GM23338 (cell line): ENCODE results near the gene RPS15A. TPM values are rescaled to one million over a fixed set of nuclear protein-coding genes. Genes with fewer than 3 reads are reported as not detected.

Experiments used
- ATAC-seq: fragments of 200-7000 bp; cut with Tn5 transposase; 3 replicates; pipeline ENCODE4 v1.9.1; 2020
- DNase-seq: peaks from one replicate; pipeline ENCODE4 v3.0.0-alpha.2; 2015; ENCODE audit warnings: low spot score
- H2AFZ ChIP-seq: fragments of 200-600 bp; sonication (generic); 2 replicates; pipeline ENCODE4 v1.8.0; 2016; ENCODE audit warnings: antibody characterized with exemption, mild to moderate bottlenecking, moderate library complexity
- H3F3A ChIP-seq: fragments of 200-600 bp; sonication (generic); replicated peaks from 2 replicates; pipeline ENCODE4 v1.8.0; 2017; ENCODE audit warnings: antibody characterized with exemption, mixed run types, low read depth
- H3K27ac ChIP-seq: fragments of 200-600 bp; sonication (generic); 2 replicates; pipeline ENCODE4 v1.6.1; 2016; ENCODE audit warnings: low read depth
- H3K27me3 ChIP-seq: fragments of 200-600 bp; sonication (generic); 2 replicates; pipeline ENCODE4 v1.8.0; 2016; ENCODE audit warnings: mild to moderate bottlenecking, mixed run types, moderate library complexity; ENCODE audit not compliant: insufficient read depth
- H3K36me3 ChIP-seq: fragments of 200-600 bp; sonication (generic); 2 replicates; pipeline ENCODE4 v1.8.0; 2016; ENCODE audit warnings: mild to moderate bottlenecking; ENCODE audit not compliant: insufficient read depth
- H3K4me1 ChIP-seq: fragments of 200-600 bp; sonication (generic); 2 replicates; pipeline ENCODE4 v1.8.0; 2016; ENCODE audit warnings: mild to moderate bottlenecking, moderate library complexity; ENCODE audit not compliant: insufficient read depth
- H3K4me2 ChIP-seq: fragments of 200-600 bp; sonication (generic); 2 replicates; pipeline ENCODE4 v1.7.1; 2017; ENCODE audit warnings: mixed run types
- H3K4me3 ChIP-seq: fragments of 200-600 bp; sonication (generic); 2 replicates; pipeline ENCODE4 v1.6.1; 2016; ENCODE audit warnings: mixed run types
- H3K79me2 ChIP-seq: fragments of 200-600 bp; sonication (generic); replicated peaks from 2 replicates; pipeline ENCODE4 v1.8.0; 2017; ENCODE audit warnings: mild to moderate bottlenecking; ENCODE audit not compliant: insufficient read depth
- H3K9me2 ChIP-seq: fragments of 200-600 bp; sonication (generic); 2 replicates; pipeline ENCODE4 v1.8.0; 2017; ENCODE audit not compliant: insufficient read depth
- H4K20me1 ChIP-seq: fragments of 200-600 bp; sonication (generic); replicated peaks from 2 replicates; pipeline ENCODE4 v1.8.0; 2017; ENCODE audit warnings: mild to moderate bottlenecking; ENCODE audit not compliant: insufficient read depth
- H3K27ac Mint-ChIP-seq: 2 replicates; pipeline ENCODE4 v1.8.0; 2020; ENCODE audit warnings: inconsistent platforms, mild to moderate bottlenecking, moderate library complexity, mixed read lengths
- H3K27me3 Mint-ChIP-seq: 3 replicates; pipeline ENCODE4 v1.8.0; 2022; ENCODE audit warnings: low read depth, mild to moderate bottlenecking, moderate library complexity, mixed read lengths, inconsistent platforms; ENCODE audit not compliant: insufficient read depth, poor library complexity
- H3K36me3 Mint-ChIP-seq: 3 replicates; pipeline ENCODE4 v1.8.0; 2021; ENCODE audit warnings: low read depth, mild to moderate bottlenecking, inconsistent platforms, moderate library complexity, mixed read lengths
- H3K4me1 Mint-ChIP-seq: 3 replicates; pipeline ENCODE4 v1.8.0; 2020; ENCODE audit warnings: mild to moderate bottlenecking, inconsistent platforms, mixed read lengths
- H3K4me3 Mint-ChIP-seq: 3 replicates; pipeline ENCODE4 v1.8.0; 2021; ENCODE audit warnings: moderate library complexity, mild to moderate bottlenecking, inconsistent platforms, mixed read lengths
- H3K9me3 Mint-ChIP-seq: 3 replicates; pipeline ENCODE4 v1.8.0; 2020; ENCODE audit warnings: moderate library complexity, mild to moderate bottlenecking, inconsistent platforms, mixed read lengths
- CREB1 ChIP-seq: fragments of 250-450 bp; sonication (Bioruptor Pico); IDR thresholded peaks from 2 replicates; pipeline ENCODE4 v1.5.0; 2020; ENCODE audit warnings: low read depth, mild to moderate bottlenecking, moderate library complexity
- EZH2 ChIP-seq: fragments of 200-600 bp; sonication (generic); IDR thresholded peaks from one replicate; pipeline ENCODE4 v1.8.0; 2017; ENCODE audit warnings: antibody characterized with exemption, mild to moderate bottlenecking, low read depth; ENCODE audit not compliant: unreplicated experiment
- EZH2phosphoT487 ChIP-seq: fragments of 200-600 bp; sonication (generic); IDR thresholded peaks from one replicate; pipeline ENCODE4 v1.8.1; 2018; ENCODE audit warnings: antibody characterized with exemption; ENCODE audit not compliant: unreplicated experiment
- JUNB ChIP-seq: IDR thresholded peaks from one replicate; pipeline ENCODE4 v1.6.1; 2016; ENCODE audit warnings: antibody characterized with exemption; ENCODE audit not compliant: unreplicated experiment
- NANOG ChIP-seq: IDR thresholded peaks from 2 replicates; pipeline ENCODE4 v1.6.1; 2016; ENCODE audit warnings: antibody characterized with exemption, borderline replicate concordance
- POLR2AphosphoS5 ChIP-seq: IDR thresholded peaks from 2 replicates; pipeline ENCODE4 v1.6.1; 2016; ENCODE audit warnings: antibody characterized with exemption, low read depth
- STAT1 ChIP-seq: IDR thresholded peaks from one replicate; pipeline ENCODE4 v1.6.1; 2016; ENCODE audit warnings: antibody characterized with exemption; ENCODE audit not compliant: unreplicated experiment
- ZNF114 ChIP-seq: fragments of 250-450 bp; sonication (Bioruptor Pico); IDR thresholded peaks from 2 replicates; pipeline ENCODE4 v1.5.0; 2020; ENCODE audit warnings: mild to moderate bottlenecking, moderate library complexity
- ZNF331 ChIP-seq: fragments of 250-450 bp; sonication (Bioruptor Pico); IDR thresholded peaks from 2 replicates; pipeline ENCODE4 v1.5.0; 2020; ENCODE audit warnings: low read depth, mild to moderate bottlenecking, moderate library complexity
- polyA plus RNA-seq: library from polyadenylated mRNA; unstranded; fragments of >200 nt; fragmentation: Nextera tagmentation; extraction: Ambion mirVana; gene quantifications from 2 replicates; pipeline ENCODE4 v1.2.1, GENCODE V29; 2016
- total RNA-seq: library from RNA; depleted of rRNA; stranded (reverse); fragments of >200 nt; shearing (Covaris generic); gene quantifications from 2 replicates; pipeline ENCODE4 v1.2.3, GENCODE V29; 2014
- TF ChIP-seq, protein P1 (sequence below), 2 experiments: fragments of 200-600 bp in 1 of 2; sonication (generic) in 1 of 2; conservative IDR thresholded peaks; 2 replicates each; pipeline versions ENCODE4 v1.5.1 to v1.6.1; 2016 to 2017; ENCODE audit warnings: antibody characterized with exemption in 2 of 2, low read depth in 2 of 2, mild to moderate bottlenecking in 2 of 2, moderate library complexity in 1 of 2
- TF ChIP-seq, protein P2 (sequence below): IDR thresholded peaks from 2 replicates; pipeline ENCODE4 v1.6.1; 2016; ENCODE audit warnings: antibody characterized with exemption
- TF ChIP-seq, protein P3 (sequence below): fragments of 250-450 bp; sonication (Bioruptor Pico); IDR thresholded peaks from 2 replicates; pipeline ENCODE4 v1.5.0; 2020; ENCODE audit warnings: mild to moderate bottlenecking, moderate library complexity
- TF ChIP-seq, protein P4 (sequence below): IDR thresholded peaks from one replicate; pipeline ENCODE4 v1.6.1; 2018; ENCODE audit warnings: antibody characterized with exemption; ENCODE audit not compliant: unreplicated experiment

Gene RPS15A
- total and polyA plus RNA-seq, 2 experiments from 2014 or later = 2,163 to 2,171 TPM

DNA sequence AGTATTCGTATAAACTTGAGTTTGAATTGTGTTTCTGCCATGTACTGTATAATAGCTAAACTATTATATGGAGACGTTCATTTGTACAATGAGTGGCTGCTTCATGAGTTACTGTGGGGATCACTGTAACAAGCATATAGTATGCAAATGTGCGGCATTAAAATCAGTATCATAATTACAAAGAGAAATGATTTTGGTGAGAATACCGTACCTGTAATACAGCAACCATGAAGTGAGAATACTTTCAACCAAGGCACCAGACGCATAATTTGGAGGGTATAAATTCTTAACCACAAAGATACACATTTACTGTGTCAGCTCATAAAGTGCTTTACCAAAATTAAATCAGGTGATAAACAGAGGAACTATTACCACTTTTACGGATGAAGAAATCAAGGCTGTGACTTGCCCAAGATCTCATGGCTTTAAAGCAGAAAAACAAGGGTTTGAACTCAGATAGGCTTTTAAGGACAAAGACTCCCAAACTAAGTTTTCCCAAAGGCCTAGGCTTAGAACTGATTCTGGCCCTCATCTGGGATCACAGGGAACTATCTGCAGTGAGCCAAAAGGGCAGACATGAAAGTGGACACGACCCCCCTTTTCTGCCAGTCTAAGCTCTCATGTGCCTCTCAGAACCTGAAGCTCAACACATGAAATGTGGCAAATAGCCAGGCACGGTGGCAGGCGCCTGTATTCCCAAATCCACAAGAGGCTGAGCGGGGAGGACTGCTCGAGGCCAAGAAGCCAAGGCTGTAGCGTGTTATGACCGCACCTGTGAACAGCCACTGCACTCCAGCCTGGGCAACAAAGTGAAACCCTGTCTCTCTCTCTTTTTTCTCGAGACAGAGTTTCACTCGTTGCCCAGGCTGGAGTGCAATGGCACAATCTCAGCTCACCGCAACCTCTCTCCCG lies 6.4 kb downstream of the RPS15A start:
- H3K36me3 ChIP-seq = peaks cover 62% of the 10 kb centered on the region
- Mint-ChIP-seq H3K27me3 (peaks cover 6% of the 10 kb centered on the region), H3K4me3 (no peak overlapping the region), H3K36me3 (peaks cover 65% of the 10 kb centered on the region), H3K4me1 (peaks cover 35% of the 10 kb centered on the region), H3K9me3 (no peaks in the 10 kb centered on the region), H3K27ac (no peak overlapping the region)
- no peak for ATAC-seq
- H3K79me2 ChIP-seq = peaks cover 62% of the 10 kb centered on the region
- peaks cover 64% of the 10 kb centered on the region for H4K20me1 ChIP-seq
- H3F3A ChIP-seq = peaks cover 60% of the 10 kb centered on the region
- no peak overlapping the region for H3K4me3 ChIP-seq
- TF ChIP-seq JUNB (no peak), CREB1 (CRISPR knock-in tag) (no peak), EZH2phosphoT487 (no peak), NANOG (no peak), ZNF114 (CRISPR knock-in tag) (no peak), POLR2AphosphoS5 (no peak), EZH2 (no peak), ZNF331 (CRISPR knock-in tag) (no peak), STAT1 (no peak)
- TF ChIP-seq, protein P1, sequence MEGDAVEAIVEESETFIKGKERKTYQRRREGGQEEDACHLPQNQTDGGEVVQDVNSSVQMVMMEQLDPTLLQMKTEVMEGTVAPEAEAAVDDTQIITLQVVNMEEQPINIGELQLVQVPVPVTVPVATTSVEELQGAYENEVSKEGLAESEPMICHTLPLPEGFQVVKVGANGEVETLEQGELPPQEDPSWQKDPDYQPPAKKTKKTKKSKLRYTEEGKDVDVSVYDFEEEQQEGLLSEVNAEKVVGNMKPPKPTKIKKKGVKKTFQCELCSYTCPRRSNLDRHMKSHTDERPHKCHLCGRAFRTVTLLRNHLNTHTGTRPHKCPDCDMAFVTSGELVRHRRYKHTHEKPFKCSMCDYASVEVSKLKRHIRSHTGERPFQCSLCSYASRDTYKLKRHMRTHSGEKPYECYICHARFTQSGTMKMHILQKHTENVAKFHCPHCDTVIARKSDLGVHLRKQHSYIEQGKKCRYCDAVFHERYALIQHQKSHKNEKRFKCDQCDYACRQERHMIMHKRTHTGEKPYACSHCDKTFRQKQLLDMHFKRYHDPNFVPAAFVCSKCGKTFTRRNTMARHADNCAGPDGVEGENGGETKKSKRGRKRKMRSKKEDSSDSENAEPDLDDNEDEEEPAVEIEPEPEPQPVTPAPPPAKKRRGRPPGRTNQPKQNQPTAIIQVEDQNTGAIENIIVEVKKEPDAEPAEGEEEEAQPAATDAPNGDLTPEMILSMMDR (conservative IDR thresholded peaks at IDR 0.05; ENCODE audit: low read depth in 2 of 2) = no peak
- TF ChIP-seq, protein P2, sequence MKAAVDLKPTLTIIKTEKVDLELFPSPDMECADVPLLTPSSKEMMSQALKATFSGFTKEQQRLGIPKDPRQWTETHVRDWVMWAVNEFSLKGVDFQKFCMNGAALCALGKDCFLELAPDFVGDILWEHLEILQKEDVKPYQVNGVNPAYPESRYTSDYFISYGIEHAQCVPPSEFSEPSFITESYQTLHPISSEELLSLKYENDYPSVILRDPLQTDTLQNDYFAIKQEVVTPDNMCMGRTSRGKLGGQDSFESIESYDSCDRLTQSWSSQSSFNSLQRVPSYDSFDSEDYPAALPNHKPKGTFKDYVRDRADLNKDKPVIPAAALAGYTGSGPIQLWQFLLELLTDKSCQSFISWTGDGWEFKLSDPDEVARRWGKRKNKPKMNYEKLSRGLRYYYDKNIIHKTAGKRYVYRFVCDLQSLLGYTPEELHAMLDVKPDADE = no peak
- TF ChIP-seq, protein P3, sequence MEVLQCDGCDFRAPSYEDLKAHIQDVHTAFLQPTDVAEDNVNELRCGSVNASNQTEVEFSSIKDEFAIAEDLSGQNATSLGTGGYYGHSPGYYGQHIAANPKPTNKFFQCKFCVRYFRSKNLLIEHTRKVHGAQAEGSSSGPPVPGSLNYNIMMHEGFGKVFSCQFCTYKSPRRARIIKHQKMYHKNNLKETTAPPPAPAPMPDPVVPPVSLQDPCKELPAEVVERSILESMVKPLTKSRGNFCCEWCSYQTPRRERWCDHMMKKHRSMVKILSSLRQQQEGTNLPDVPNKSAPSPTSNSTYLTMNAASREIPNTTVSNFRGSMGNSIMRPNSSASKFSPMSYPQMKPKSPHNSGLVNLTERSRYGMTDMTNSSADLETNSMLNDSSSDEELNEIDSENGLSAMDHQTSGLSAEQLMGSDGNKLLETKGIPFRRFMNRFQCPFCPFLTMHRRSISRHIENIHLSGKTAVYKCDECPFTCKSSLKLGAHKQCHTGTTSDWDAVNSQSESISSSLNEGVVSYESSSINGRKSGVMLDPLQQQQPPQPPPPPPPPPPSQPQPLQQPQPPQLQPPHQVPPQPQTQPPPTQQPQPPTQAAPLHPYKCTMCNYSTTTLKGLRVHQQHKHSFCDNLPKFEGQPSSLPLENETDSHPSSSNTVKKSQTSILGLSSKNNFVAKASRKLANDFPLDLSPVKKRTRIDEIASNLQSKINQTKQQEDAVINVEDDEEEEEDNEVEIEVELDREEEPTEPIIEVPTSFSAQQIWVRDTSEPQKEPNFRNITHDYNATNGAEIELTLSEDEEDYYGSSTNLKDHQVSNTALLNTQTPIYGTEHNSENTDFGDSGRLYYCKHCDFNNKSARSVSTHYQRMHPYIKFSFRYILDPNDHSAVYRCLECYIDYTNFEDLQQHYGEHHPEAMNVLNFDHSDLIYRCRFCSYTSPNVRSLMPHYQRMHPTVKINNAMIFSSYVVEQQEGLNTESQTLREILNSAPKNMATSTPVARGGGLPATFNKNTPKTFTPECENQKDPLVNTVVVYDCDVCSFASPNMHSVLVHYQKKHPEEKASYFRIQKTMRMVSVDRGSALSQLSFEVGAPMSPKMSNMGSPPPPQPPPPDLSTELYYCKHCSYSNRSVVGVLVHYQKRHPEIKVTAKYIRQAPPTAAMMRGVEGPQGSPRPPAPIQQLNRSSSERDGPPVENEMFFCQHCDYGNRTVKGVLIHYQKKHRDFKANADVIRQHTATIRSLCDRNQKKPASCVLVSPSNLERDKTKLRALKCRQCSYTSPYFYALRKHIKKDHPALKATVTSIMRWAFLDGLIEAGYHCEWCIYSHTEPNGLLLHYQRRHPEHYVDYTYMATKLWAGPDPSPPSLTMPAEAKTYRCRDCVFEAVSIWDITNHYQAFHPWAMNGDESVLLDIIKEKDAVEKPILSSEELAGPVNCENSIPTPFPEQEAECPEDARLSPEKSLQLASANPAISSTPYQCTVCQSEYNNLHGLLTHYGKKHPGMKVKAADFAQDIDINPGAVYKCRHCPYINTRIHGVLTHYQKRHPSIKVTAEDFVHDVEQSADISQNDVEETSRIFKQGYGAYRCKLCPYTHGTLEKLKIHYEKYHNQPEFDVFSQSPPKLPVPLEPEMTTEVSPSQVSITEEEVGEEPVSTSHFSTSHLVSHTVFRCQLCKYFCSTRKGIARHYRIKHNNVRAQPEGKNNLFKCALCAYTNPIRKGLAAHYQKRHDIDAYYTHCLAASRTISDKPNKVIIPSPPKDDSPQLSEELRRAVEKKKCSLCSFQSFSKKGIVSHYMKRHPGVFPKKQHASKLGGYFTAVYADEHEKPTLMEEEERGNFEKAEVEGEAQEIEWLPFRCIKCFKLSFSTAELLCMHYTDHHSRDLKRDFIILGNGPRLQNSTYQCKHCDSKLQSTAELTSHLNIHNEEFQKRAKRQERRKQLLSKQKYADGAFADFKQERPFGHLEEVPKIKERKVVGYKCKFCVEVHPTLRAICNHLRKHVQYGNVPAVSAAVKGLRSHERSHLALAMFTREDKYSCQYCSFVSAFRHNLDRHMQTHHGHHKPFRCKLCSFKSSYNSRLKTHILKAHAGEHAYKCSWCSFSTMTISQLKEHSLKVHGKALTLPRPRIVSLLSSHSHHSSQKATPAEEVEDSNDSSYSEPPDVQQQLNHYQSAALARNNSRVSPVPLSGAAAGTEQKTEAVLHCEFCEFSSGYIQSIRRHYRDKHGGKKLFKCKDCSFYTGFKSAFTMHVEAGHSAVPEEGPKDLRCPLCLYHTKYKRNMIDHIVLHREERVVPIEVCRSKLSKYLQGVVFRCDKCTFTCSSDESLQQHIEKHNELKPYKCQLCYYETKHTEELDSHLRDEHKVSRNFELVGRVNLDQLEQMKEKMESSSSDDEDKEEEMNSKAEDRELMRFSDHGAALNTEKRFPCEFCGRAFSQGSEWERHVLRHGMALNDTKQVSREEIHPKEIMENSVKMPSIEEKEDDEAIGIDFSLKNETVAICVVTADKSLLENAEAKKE (CRISPR knock-in tag) = no peak
- TF ChIP-seq, protein P4, sequence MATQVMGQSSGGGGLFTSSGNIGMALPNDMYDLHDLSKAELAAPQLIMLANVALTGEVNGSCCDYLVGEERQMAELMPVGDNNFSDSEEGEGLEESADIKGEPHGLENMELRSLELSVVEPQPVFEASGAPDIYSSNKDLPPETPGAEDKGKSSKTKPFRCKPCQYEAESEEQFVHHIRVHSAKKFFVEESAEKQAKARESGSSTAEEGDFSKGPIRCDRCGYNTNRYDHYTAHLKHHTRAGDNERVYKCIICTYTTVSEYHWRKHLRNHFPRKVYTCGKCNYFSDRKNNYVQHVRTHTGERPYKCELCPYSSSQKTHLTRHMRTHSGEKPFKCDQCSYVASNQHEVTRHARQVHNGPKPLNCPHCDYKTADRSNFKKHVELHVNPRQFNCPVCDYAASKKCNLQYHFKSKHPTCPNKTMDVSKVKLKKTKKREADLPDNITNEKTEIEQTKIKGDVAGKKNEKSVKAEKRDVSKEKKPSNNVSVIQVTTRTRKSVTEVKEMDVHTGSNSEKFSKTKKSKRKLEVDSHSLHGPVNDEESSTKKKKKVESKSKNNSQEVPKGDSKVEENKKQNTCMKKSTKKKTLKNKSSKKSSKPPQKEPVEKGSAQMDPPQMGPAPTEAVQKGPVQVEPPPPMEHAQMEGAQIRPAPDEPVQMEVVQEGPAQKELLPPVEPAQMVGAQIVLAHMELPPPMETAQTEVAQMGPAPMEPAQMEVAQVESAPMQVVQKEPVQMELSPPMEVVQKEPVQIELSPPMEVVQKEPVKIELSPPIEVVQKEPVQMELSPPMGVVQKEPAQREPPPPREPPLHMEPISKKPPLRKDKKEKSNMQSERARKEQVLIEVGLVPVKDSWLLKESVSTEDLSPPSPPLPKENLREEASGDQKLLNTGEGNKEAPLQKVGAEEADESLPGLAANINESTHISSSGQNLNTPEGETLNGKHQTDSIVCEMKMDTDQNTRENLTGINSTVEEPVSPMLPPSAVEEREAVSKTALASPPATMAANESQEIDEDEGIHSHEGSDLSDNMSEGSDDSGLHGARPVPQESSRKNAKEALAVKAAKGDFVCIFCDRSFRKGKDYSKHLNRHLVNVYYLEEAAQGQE = no peak
- no peaks in the 10 kb centered on the region for H3K27me3 ChIP-seq
- H3K27ac ChIP-seq = peak overlapping the region; percentile 82
- H3K4me1 ChIP-seq = peaks cover 26% of the 10 kb centered on the region
- no peak overlapping the region for H3K4me2 ChIP-seq
- H3K9me2 ChIP-seq = no peaks in the 10 kb centered on the region
- H2AFZ ChIP-seq = no peak overlapping the region
- no peak for DNase-seq
